ENCODE data around the gene PLK2.

Gene PLK2
- 63.1 to 146 (median 119) reads per million in 3 donors for total RNA-seq

DNA sequence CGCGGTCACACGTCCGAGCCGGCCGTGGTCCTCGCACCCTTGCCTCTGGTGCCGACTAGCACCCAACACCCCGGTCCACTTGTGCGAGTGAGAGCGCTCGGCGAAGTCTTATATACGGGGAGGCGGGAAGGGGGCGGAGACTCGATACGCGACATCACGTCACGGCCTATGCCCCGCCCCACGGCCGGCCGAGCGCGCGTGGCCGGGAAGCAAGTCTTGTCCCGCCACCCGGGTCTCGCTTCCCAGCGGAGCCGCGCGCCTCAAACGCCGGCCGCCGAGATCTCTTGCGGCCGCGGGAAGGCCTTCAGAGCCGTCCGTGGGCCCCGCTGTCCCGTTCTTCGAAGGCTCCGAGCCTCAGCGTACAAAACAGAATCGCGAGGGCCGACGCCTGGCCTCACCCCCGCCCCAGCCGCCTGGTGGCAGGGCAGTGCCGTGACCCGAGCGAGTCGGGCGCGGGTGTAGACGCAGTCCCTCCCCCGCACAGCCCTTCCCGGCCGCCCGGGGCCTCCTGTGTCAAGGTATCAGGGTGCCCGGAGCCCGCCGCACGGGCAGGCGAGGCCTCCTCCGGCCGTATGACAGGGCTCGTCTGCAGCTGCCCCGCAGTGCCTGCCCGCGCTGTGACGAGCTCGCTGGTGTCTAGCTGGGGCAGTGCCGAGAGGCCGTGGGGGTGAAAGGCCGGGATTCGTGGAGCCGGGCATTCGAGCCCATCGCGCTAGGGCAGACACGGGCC lies at the start of gene PLK2:
TSS of gene PLK2 (minus strand) at position 85 of the 730 bp plus-strand sequence. CDS start 127 bp downstream, outside the sequence.
- peaks cover 5% of the 10 kb centered on the region for H3K4me1 ChIP-seq (ENCODE audit: control insufficient read depth, insufficient read depth, low read length, poor library complexity, severe bottlenecking)
- H3K4me3 ChIP-seq (ENCODE audit: insufficient read depth, low read depth, low read length, poor library complexity, severe bottlenecking) = peak within 1 kb of the TSS; percentile 82
- H3K27ac ChIP-seq (ENCODE audit: insufficient read depth, low read length, poor library complexity, severe bottlenecking) = peak within 1 kb of the TSS; percentile 84
- H3K36me3 ChIP-seq (ENCODE audit: control insufficient read depth, insufficient read depth, low read length) = no peaks in the 10 kb centered on the region
- DNase-seq = peak; percentile 83 to 88 (median 87)
- no peaks in the 10 kb centered on the region for H3K9me3 ChIP-seq (ENCODE audit: control insufficient read depth, low read length)
- H3K27me3 ChIP-seq (replicated peaks; ENCODE audit: control insufficient read depth, insufficient read depth, low read length, poor library complexity, severe bottlenecking) = no peaks in the 10 kb centered on the region

- no peaks in the 10 kb centered on the region for H3K36me3 ChIP-seq (ENCODE audit: control insufficient read depth, insufficient read depth, low read length)
- no peak overlapping the region for H3K4me3 ChIP-seq (ENCODE audit: insufficient read depth, low read depth, low read length, poor library complexity, severe bottlenecking)
- DNase-seq = no peak
- no peak overlapping the region for H3K27ac ChIP-seq (ENCODE audit: insufficient read depth, low read length, poor library complexity, severe bottlenecking)
- no peaks in the 10 kb centered on the region for H3K4me1 ChIP-seq (ENCODE audit: control insufficient read depth, insufficient read depth, low read length, poor library complexity, severe bottlenecking)
- H3K9me3 ChIP-seq (ENCODE audit: control insufficient read depth, low read length) = no peaks in the 10 kb centered on the region
- H3K27me3 ChIP-seq (replicated peaks; ENCODE audit: control insufficient read depth, insufficient read depth, low read length, poor library complexity, severe bottlenecking) = no peaks in the 10 kb centered on the region
Observed at GRCh38 chr5:58507715-58508114, 47.8 kb upstream of the PLK2 start.

DNA sequence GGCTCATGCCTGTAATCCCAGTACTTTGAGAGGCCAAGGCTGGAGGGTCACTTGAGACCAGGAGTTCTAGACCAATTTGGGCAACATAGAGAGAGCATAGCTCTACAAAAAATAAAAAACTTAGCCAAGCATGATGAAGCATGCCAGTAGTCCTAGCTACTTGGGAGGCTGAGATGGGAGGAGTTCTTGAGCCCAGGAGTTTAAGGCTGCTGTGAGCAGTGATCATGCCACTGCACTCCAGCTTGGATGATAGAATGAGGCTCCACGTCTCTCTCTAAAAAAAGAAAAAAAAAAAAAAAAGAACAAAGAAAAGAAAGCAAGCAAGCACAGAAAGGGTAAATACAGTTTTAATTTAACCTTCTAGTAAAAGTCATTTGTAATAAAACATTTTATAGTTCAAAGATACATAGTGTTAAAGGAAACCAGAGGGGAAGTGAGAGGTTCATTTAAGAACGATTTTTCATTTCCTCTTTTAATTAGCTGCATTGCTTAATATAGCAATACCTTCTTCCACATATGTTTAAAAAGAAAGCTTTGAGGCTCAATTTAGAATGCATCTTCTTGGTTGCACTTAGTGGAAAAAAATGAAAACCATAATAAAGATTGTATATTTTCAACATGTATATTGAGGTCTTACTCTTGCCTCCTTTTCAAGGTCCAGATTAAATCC lies 46.2 kb upstream of the PLK2 start:
- no peak overlapping the region for H3K4me3 ChIP-seq (ENCODE audit: insufficient read depth, low read depth, low read length, poor library complexity, severe bottlenecking)
- no peaks in the 10 kb centered on the region for H3K4me1 ChIP-seq (ENCODE audit: control insufficient read depth, insufficient read depth, low read length, poor library complexity, severe bottlenecking)
- no peaks in the 10 kb centered on the region for H3K9me3 ChIP-seq (ENCODE audit: control insufficient read depth, low read length)
- H3K36me3 ChIP-seq (ENCODE audit: control insufficient read depth, insufficient read depth, low read length) = no peaks in the 10 kb centered on the region
- no peak for DNase-seq
- H3K27ac ChIP-seq (ENCODE audit: insufficient read depth, low read length, poor library complexity, severe bottlenecking) = no peak overlapping the region
- H3K27me3 ChIP-seq (replicated peaks; ENCODE audit: control insufficient read depth, insufficient read depth, low read length, poor library complexity, severe bottlenecking) = no peaks in the 10 kb centered on the region

DNA sequence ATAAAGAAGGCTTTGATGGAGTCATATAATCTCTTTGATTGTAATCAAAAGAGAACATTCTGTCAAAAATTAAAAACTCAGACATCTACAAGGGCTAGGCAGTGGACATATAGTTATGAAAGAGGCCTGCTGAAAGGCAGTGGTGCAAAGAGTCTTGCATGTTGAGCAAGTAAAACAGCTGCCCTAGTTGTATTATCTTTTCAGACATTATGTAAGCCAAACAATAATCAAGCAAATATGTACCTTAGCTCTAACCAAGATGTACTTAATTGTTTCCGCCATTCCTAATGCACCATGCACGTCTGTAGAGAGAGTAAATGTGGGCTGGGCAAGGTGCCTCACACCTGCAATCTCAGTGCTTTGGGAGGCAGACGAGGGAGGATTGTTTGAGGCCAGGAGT lies 45.6 kb upstream of the PLK2 start:
- no peak for DNase-seq
- no peak overlapping the region for H3K27ac ChIP-seq (ENCODE audit: insufficient read depth, low read length, poor library complexity, severe bottlenecking)
- H3K27me3 ChIP-seq (replicated peaks; ENCODE audit: control insufficient read depth, insufficient read depth, low read length, poor library complexity, severe bottlenecking) = no peaks in the 10 kb centered on the region
- H3K4me3 ChIP-seq (ENCODE audit: insufficient read depth, low read depth, low read length, poor library complexity, severe bottlenecking) = no peak overlapping the region
- no peaks in the 10 kb centered on the region for H3K4me1 ChIP-seq (ENCODE audit: control insufficient read depth, insufficient read depth, low read length, poor library complexity, severe bottlenecking)
- no peaks in the 10 kb centered on the region for H3K36me3 ChIP-seq (ENCODE audit: control insufficient read depth, insufficient read depth, low read length)
- no peaks in the 10 kb centered on the region for H3K9me3 ChIP-seq (ENCODE audit: control insufficient read depth, low read length)

- Histone ChIP-seq H3K36me3 (ENCODE audit: control insufficient read depth, insufficient read depth, low read length) (no peaks in the 10 kb centered on the region), H3K27me3 (replicated peaks; ENCODE audit: control insufficient read depth, insufficient read depth, low read length, poor library complexity, severe bottlenecking) (no peaks in the 10 kb centered on the region), H3K9me3 (ENCODE audit: control insufficient read depth, low read length) (no peaks in the 10 kb centered on the region), H3K4me3 (ENCODE audit: insufficient read depth, low read depth, low read length, poor library complexity, severe bottlenecking) (no peak overlapping the region), H3K4me1 (ENCODE audit: control insufficient read depth, insufficient read depth, low read length, poor library complexity, severe bottlenecking) (no peaks in the 10 kb centered on the region), H3K27ac (ENCODE audit: insufficient read depth, low read length, poor library complexity, severe bottlenecking) (no peak overlapping the region)
- DNase-seq = no peak
Observed at GRCh38 chr5:58504766-58505165, 44.9 kb upstream of the PLK2 start.

DNA sequence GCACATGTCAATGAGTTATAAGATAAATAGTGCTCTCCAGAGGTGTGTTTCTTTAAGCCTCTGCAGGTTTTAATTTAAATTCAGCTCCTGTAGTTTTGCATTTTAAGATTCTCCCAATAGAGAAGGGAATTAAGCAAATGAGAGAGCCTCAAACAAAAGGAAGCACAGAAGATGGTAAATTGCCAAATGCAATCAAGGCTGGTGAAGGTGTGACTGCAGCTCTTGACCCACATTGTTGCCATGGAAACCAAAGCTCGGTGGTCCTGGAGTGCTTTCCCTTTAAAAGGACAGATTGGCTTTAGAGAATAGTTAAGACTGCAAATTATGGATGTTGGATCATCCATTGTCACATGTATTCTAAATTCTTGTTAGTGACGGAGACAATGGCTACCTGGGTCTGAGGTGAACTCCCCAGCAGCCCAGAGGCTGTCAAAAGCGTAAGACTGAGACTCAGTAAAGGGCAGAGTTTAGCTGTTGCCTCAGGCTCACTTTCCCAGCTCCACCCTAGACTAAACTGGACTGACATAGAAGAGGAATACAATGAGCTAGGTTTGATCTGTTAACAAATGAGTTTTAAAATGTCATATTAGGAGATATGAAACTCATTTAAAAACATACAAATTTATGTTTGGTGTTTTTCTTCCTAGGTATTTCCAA lies 43.6 kb upstream of the PLK2 start:
- Histone ChIP-seq H3K9me3 (ENCODE audit: control insufficient read depth, low read length) (no peaks in the 10 kb centered on the region), H3K27ac (ENCODE audit: insufficient read depth, low read length, poor library complexity, severe bottlenecking) (no peak overlapping the region), H3K27me3 (replicated peaks; ENCODE audit: control insufficient read depth, insufficient read depth, low read length, poor library complexity, severe bottlenecking) (no peaks in the 10 kb centered on the region), H3K36me3 (ENCODE audit: control insufficient read depth, insufficient read depth, low read length) (no peaks in the 10 kb centered on the region), H3K4me1 (ENCODE audit: control insufficient read depth, insufficient read depth, low read length, poor library complexity, severe bottlenecking) (no peaks in the 10 kb centered on the region), H3K4me3 (ENCODE audit: insufficient read depth, low read depth, low read length, poor library complexity, severe bottlenecking) (no peak overlapping the region)
- DNase-seq = no peak

GRCh38 chr5:58501778-58502417 lies 42.0 kb upstream of the PLK2 start:
- H3K4me1 ChIP-seq (ENCODE audit: control insufficient read depth, insufficient read depth, low read length, poor library complexity, severe bottlenecking) = no peaks in the 10 kb centered on the region
- H3K27ac ChIP-seq (ENCODE audit: insufficient read depth, low read length, poor library complexity, severe bottlenecking) = no peak overlapping the region
- no peaks in the 10 kb centered on the region for H3K27me3 ChIP-seq (replicated peaks; ENCODE audit: control insufficient read depth, insufficient read depth, low read length, poor library complexity, severe bottlenecking)
- H3K4me3 ChIP-seq (ENCODE audit: insufficient read depth, low read depth, low read length, poor library complexity, severe bottlenecking) = no peak overlapping the region
- H3K9me3 ChIP-seq (ENCODE audit: control insufficient read depth, low read length) = no peaks in the 10 kb centered on the region
- no peaks in the 10 kb centered on the region for H3K36me3 ChIP-seq (ENCODE audit: control insufficient read depth, insufficient read depth, low read length)
- no peak for DNase-seq

GRCh38 chr5:58499941-58500340 lies 40.1 kb upstream of the PLK2 start:
- Histone ChIP-seq H3K4me3 (ENCODE audit: insufficient read depth, low read depth, low read length, poor library complexity, severe bottlenecking) (no peak overlapping the region), H3K27ac (ENCODE audit: insufficient read depth, low read length, poor library complexity, severe bottlenecking) (no peak overlapping the region), H3K36me3 (ENCODE audit: control insufficient read depth, insufficient read depth, low read length) (no peaks in the 10 kb centered on the region), H3K4me1 (ENCODE audit: control insufficient read depth, insufficient read depth, low read length, poor library complexity, severe bottlenecking) (no peaks in the 10 kb centered on the region), H3K9me3 (ENCODE audit: control insufficient read depth, low read length) (no peaks in the 10 kb centered on the region), H3K27me3 (replicated peaks; ENCODE audit: control insufficient read depth, insufficient read depth, low read length, poor library complexity, severe bottlenecking) (no peaks in the 10 kb centered on the region)
- DNase-seq = no peak

DNA sequence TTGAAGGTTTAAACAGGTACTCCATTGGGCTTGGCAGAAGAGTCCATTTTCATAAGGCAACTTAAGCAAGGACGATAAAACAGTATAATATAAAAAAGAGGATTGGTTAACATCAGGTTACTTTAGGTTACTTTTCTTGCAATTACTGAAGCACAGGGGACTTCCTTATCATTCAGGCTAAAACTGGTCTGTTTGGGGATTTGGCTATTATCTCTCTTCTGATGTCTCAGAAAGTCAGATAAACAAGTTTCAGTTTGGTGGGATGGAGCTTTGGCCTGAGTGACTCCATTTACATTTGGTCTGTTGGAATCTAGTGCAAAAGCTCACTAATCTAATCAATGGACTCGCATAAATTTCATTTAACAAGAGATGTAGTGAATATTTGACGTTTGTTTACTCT lies 39.3 kb upstream of the PLK2 start:
- H3K36me3 ChIP-seq (ENCODE audit: control insufficient read depth, insufficient read depth, low read length) = no peaks in the 10 kb centered on the region
- no peak overlapping the region for H3K27ac ChIP-seq (ENCODE audit: insufficient read depth, low read length, poor library complexity, severe bottlenecking)
- no peaks in the 10 kb centered on the region for H3K4me1 ChIP-seq (ENCODE audit: control insufficient read depth, insufficient read depth, low read length, poor library complexity, severe bottlenecking)
- H3K27me3 ChIP-seq (replicated peaks; ENCODE audit: control insufficient read depth, insufficient read depth, low read length, poor library complexity, severe bottlenecking) = no peaks in the 10 kb centered on the region
- no peaks in the 10 kb centered on the region for H3K9me3 ChIP-seq (ENCODE audit: control insufficient read depth, low read length)
- H3K4me3 ChIP-seq (ENCODE audit: insufficient read depth, low read depth, low read length, poor library complexity, severe bottlenecking) = no peak overlapping the region
- no peak for DNase-seq

Measured in effector memory CD4-positive, alpha-beta T cell (primary cell).